DND-41 (cell line): ENCODE measurements around the gene TGM5.
A peak's percentile ranks its signal among the peaks of the same experiment; 100 is the strongest.

Experiments
- EZH2 ChIP-seq: IDR thresholded peaks from 3 replicates; pipeline ENCODE4 v1.6.1; 2012; ENCODE audit warnings: borderline replicate concordance, low read depth, mild to moderate bottlenecking, moderate library complexity, low read length, inconsistent platforms; ENCODE audit not compliant: severe bottlenecking
- TF ChIP-seq, protein P1 (sequence below): IDR thresholded peaks from 2 replicates; pipeline ENCODE4 v1.5.1; 2012; ENCODE audit warnings: borderline replicate concordance, low read length, moderate library complexity, mild to moderate bottlenecking; ENCODE audit not compliant: poor library complexity, severe bottlenecking; ENCODE audit errors: extremely low read depth

DNA sequence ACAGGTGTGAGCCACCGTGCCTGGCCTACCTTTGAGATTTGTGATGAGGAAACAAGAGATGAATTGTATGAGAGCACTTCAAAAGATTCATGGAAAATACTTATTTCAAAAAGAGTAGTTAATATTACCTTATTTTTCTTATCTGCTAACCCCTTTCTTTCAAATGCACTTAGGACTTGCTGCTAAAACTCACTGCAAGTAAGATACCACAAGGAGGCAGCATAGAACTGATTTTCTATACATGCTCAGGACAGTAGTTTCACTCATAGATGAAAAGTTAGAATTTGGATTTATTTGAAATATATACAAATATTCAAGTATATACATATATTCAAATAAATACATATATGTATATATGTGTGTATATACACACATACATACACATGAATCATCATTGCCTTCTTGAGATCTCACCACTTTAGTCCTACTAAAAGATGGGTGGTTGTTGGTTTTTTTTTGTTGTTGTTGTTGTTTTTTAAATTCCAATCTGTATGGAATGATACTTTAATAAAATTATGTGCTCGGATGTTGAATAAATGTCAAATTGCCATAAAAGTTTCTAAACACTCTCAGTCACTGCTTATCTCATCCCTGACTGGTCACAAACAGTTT lies 79.1 kb downstream of the TGM5 start:
- TF ChIP-seq, protein P1, sequence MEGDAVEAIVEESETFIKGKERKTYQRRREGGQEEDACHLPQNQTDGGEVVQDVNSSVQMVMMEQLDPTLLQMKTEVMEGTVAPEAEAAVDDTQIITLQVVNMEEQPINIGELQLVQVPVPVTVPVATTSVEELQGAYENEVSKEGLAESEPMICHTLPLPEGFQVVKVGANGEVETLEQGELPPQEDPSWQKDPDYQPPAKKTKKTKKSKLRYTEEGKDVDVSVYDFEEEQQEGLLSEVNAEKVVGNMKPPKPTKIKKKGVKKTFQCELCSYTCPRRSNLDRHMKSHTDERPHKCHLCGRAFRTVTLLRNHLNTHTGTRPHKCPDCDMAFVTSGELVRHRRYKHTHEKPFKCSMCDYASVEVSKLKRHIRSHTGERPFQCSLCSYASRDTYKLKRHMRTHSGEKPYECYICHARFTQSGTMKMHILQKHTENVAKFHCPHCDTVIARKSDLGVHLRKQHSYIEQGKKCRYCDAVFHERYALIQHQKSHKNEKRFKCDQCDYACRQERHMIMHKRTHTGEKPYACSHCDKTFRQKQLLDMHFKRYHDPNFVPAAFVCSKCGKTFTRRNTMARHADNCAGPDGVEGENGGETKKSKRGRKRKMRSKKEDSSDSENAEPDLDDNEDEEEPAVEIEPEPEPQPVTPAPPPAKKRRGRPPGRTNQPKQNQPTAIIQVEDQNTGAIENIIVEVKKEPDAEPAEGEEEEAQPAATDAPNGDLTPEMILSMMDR = peak; percentile 72
- no peak for TF ChIP-seq EZH2
